GM21737 (cell line): ENCODE data around the gene VRK2.
"Not testable (repeated sequence)": the region's sequence is repeated elsewhere in the genome, so short reads cannot be mapped to it uniquely, and the experiment has no call there.

Experiments used
- ATAC-seq: cut with Tn5 transposase; IDR thresholded peaks from one replicate; pipeline ENCODE4 v1.9.1; 2021; ENCODE audit warnings: mild to moderate bottlenecking, moderate library complexity; ENCODE audit not compliant: unreplicated experiment

Gene VRK2

DNA sequence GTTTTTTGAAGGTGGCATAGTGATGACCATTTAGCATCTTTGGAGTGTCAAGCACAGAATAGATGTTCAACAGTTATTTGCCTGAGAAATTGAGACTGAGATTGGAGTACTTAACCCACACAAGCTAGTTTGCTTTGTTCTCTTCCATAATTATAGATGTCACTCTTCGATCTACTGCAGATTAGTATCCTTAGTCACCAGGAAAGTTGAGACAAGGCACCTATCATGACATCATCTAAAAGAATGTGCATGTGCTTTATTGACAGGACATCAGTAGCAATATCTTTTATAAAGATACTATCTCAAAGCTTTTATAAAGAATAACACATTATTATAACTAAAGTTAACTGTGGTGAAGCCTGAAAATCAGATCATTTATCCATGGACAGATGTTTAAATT, 6.4 kb downstream of the VRK2 start:
- ATAC-seq = no peak

DNA sequence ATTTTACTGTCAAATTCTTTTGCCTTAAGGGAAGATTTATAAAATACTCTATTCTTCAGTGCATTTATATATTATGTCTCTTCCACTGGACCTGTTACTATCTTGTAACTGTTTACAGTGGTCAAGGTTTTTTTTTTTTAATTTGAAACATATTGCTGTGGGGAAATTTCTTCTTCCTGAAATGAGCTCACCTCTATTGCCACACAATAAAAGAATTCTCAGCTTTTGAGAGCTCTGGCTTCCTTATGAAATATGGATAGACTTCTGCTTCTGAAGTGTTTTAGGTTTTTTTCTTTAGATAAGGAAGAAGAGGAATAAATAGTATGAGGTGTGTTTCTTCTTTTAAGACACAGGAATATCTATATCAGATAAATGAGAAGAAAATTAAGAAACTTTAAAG, 7.7 kb downstream of the VRK2 start:
- ATAC-seq = no peak

DNA sequence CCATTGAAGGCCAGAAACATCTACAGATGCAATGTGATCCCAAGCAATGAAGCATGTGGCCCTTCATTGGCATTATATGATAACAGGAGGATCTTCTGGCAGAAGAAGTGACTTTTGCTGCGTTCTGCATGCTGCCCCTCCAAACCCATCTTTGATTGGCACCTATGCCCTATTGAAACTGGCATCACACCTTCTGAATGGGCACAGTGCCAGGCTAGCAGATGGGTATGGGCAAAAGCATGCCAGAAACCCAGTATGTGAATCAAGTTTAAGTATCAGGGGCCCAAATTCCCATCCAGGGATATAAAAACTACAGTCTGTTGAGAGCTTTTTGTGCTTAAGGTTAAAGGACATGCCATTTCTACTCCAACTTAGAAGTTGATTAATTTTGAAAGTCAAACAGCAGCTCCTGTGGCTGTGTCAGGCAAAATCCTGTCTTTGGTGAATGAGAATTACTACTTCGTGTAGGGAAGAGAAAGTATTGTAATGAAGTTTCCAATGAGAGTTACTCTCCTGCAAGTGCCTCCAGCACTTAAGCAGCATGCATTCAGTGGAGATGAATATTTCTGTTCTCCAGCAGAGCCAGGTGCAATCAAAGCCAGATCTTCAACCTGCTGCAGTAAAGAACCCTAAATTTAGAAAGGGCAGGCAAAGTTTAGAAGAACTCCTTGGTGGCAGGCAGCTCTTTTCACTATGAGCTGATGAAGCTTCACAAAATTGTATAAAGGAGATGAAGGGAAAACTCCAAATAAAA, 8.6 kb downstream of the VRK2 start:
- no peak for ATAC-seq

DNA sequence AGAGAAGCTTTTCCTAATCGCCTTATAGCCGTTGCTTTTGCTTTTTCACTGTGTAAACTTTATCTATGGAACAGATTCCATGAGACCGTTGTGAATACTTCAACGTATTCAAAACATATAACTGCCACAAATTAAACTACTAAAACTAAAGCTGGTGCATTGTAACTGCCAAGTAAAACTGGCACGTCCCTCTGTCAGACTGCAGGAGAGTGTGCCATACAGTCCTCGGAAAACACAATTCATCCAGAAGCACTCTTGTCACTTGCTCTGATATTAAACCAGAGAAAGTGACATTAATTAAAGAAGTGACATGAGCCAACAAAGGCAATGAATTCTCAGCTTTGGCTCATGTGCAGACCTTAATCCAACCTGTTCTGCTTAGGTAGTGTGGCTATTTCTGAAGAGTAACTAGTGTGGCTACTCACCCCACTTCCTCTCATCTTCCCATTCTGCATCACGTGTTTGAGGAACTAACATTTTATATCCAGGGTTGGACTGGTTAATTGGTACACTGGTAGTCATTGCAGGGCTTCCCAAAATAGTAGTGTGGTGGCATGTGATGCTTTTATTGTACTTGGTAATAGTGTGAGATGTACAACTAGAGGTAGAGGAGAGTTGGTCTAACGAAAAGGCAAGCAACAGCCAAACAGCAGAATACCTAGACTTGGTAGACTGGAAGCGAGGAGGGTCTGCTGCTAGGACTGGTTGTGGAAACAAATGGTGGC, 9.7 kb downstream of the VRK2 start:
- no peak for ATAC-seq

DNA sequence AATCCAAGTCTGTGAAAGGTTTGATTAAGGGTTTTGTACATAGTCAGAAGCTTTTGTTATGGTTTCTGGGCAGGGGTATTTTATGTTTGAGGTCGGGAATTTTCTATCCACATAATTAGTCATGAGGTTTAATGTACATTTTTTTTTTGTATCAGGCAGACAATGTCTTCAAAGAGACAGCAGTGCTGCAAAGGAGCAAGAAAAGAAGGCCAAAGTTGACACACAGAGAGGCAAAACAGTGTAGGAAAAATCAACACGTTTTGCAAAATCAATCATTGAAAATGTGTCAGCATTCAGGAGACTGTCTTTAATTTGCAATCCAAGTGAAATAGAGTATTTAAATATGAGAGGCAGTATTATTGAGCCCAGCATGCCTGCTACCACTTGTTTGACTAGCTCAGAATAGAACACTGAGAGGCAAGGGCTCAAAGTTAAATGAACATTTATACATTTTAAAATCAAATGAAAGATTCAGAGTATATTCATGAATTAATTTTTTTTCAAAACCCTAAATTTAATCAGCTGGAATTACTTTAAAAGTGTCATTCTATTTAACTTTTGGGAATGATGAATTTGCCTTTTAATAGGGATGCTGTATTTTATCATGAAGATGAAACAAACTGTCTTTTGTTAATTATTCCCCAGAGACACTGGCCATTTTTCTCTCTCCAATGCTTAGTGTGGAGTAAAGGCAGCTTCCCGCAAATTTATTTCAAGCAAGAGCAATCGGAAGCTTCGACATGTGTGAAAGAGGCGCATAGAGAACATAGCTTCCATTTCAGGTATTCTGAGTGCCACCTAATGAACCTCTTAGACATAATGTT, 11.3 kb downstream of the VRK2 start:
- no peak for ATAC-seq

DNA sequence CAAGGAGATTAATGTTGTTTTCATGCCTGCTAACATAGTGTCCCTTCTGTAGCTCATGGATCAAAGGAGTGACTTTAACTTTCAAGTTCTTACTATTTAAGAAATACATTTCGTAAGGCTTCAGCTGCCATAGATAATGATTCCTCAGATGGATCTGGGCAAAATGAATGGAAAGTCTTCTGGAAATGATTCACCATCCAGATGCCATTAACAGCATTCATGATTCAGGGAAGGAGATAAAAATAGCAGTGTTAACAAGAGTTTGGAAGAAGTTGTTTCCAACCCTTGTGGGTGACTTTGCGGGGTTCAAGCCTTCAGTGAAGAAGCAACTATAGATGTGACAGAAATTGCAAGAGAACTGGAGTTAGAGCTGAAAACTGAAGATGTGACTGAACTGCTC, 17.0 kb downstream of the VRK2 start:
- ATAC-seq = no peak

DNA sequence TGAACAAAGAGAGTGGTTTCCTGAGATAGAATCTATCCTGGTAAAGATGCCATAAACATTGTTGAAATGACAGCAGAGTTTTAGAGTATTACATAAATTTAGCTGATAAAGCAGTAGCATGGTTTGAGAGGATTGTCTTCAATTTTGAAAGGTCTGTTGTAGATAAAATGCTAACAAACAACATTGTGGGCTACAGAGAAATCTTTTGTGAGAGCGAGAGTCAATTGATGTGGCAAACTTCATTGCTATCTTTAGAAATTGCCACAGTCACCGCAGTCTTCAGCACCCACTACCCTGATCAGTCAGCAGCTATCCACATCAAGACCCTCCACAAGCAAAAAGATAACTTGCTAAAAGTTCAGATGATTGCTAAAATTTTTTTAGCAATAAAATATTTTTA, 17.5 kb downstream of the VRK2 start:
- ATAC-seq = no peak

DNA sequence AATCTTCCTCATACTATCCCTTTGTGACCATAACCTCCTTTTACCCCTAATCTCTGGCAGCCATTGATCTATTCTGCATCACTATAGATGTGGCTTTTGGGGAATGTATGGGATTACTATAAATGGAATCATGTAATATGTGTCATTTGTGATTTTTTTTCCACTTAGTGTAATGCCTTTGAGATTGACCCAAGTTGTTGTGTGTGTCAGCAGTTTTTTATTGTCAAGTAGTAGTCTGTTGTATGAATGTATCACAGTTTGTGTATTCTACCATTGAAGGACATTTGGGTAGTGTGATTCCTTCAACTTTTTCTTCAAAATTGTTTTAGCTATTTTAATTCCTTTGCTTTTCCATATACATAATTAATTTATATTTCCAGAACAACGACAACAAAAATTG, 18.6 kb downstream of the VRK2 start:
- ATAC-seq = no peak

DNA sequence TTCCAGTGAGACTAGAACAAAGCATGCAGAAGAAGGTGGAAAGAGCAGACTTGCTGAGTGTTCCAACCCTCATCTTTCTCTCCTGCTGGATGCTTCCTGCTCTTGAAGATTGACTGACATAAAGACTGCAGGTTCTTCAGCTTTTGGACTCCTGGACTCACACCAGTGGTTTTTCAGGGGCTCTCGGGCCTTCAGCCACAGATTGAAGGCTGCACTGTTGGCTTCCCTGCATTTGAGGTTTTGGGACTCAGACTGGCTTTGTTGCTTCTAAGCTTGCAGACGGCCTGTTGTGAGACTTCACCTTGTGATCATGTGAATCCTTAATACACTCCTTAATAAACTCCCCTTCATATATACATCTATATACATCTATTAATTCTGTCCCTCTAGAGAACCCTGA, 20.4 kb downstream of the VRK2 start:
- no peak for ATAC-seq

DNA sequence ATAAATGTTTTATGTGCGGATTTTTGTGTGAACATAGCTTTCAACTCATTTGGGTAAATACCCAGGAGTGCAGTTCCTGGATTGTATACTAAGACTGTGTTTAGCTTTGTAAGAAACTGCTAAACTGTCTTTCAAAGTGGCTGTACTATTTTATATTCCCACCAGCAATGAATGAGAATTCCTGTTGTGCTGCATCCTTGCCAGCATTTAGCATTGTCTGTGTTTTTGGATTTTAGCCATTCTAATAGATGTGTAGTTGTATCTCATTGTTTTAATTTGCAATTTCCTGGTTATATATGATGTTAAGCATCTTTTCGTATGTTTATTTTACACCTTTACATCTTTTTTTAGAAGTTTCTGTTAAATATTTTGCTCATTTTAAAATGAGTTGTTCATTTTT, 24.2 kb downstream of the VRK2 start:
- no peak for ATAC-seq

DNA sequence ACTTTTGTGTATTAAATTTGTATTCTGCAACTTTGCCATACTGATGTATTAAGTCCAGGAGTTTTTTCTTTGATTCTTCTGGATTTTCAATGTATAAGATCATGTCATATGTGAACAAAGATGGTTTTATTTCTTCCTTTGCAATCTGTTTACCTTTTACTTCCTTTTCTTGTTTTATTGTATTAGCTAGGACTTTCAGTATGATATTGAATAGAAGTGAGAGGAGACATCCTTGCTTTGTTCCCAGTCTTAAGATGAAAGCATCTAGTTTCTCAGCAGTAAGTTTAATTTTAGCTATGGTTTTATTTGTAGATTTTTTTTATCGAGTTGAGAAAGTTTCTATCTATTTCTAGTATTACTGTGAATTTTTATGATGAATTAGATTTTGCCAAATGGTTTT, 25.5 kb downstream of the VRK2 start:
- ATAC-seq = no peak

DNA sequence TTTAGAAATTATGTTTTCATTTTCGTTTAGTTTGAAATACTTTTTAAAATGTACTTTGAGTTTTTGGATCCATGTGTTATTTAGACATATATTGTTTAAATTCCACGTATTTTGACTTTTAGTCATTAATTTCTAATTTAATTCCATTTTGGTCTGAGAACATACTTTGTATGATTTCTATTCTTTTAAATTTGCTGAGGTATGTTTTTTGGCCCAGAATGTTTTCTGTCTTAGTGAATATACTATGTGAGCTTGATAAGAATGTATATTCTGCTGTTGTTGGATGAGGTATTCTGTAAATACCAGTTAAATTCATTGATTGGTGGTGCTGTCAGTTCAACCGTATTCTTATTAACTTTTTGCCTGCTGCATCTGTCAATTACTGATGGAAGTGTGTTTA, 26.4 kb downstream of the VRK2 start:
- ATAC-seq = no peak

DNA sequence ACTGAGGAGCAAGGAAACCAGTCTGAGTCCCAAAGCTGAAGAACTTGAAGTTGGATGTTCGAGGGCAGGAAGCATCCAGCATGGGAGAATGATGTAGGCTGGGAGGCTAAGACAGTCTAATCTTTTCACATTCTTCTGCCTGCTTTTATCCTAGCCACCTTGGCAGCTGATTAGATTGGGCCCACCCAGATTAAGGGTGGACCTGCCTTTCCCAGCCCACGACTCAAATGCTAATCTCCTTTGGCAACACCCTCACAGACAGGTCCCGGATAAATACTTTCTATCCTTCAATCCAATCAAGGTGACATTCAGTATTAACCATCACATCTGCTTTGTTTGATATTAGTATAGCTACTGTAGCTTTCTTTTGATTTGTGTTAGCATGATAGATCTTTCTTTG, 27.1 kb downstream of the VRK2 start:
- no peak for ATAC-seq

DNA sequence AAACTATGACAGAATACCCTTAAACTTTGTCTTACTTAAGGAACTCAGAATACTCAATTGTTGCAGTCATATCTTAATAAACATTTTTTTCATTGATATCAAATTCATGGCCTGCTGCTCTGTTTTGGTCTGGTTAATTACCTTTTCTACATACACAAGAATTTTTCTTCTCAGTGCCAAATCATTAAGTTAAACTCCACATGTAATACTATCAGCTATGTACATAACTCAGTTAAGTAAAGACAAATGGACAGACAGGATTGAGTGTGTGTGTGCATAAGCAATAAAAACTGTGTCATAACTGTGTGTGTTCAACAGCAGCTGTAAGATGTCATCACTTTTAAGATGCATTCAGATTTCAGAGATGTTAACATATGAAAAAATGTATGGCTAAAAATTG, 34.4 kb downstream of the VRK2 start:
- no peak for ATAC-seq

DNA sequence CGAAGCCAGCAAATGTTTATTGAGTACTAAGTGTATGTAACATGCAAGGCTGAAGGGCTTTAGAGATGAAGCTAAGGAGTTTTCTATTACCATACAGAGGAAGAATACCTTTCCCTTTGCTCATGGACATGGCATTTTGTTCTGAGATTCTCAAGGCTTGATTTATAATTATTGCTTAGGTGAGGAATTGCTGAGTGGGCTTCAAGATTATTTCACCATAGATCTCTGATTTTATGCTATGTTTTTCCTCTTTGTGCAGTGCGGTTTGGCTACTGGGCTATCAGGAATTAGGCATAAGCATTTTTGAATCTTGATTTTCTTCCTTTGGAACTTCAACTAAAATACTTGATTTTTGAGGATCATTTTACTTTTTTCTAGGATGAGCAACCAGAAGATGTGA, 42.5 kb downstream of the VRK2 start:
- no peak for ATAC-seq

DNA sequence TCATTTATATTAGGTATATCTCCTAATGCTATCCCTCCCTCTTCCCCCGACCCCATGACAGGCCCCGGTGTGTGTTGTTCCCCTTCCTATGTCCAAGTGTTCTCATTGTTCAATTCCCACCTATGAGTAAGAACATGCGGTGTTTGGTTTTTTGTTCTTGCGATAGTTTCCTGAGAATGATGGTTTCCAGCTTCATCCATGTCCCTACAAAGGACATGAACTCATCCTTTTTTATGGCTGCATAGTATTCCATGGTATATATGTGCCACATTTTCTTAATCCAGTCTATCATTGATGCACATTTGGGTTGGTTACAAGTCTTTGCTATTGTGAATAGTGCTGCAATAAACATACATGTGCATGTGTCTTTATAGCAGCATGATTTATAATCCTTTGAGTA, 46.2 kb downstream of the VRK2 start:
- not testable (repeated sequence) for ATAC-seq

DNA sequence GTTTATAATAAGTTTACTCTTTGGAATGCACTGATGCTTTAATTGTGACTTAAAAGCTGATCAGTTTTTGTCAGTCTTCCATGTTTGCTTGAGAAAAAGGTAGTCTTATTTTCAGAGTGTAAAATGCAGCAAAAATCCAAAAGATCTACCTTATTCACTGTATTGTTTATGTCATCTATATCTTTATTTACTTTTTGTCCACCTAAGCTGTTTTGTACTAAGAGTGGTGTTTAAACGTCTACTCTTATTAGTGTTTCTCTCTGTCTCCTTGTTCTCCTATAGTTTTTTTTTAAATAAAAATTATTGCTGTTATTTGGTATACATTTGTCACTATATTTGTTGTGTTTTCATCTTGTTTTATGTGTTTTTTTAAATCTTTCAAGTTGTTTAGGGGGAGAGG, 50.4 kb downstream of the VRK2 start:
- no peak for ATAC-seq

DNA sequence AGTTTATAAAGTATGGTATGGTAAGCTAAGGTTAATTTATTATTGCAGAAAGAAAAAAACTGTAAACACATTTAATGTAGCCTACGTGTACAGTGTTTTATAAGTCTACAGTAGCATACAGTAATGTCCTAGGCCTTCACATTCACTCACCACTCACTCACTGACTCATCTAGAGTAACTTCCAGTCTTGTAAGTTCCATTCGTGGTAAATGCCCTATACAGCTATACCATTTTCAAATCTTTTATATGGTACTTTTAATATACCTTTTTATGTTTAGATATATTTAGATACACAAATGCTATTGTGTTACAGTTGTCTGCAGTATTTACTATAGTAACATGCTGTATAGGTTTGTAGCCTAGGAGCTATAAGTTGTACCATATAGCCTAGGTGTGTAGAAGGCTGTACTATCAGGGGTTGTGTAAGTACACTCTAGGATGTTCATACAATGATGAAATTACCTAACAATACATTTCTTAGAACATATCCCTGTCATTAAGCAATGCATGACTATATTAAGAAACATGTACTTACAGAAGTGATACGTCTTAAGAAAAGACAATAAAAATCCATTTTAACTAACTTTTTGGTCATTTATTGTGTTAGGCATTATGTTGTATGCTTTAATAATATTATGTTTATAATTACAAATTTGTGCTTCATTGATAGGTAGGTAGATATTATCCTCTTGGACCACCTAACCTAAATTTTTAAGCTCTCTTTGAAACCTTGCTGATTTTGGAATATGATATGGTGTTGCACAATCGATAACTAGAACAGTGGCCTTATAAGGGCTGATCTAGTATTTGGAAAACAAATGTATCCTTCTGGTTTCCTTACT, 51.9 kb downstream of the VRK2 start:
- no peak for ATAC-seq

DNA sequence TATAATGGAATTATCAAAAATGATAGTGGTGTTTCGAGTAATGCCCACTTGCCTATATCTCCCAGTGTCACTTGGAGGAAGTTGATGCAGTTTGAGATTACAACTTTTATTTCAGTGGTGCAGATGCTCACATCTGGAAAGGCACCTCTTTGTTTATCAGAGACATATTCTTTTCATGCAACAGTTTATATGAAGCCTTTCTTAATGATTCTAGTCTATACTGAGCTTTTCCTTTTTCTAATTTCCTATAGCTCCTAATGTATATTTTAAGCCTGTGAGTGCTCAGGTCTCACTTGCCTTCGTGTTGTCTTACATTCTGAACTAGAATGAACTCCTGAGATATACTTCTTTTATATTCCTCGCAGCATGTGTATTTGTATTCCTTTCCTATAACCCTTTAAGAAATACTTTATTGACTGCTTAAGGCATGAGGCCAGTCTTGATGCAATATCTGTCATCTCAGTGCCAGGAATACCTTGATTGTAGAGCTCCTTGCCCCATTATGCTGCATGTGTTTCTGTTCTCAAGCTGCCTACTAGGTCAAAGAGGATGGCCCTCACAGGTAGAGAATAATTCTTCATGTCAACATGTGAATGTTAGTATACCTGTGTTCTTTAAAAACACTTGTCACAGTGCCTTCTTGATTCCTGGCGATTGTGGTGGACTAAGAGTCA, 52.6 kb downstream of the VRK2 start:
- ATAC-seq = no peak

DNA sequence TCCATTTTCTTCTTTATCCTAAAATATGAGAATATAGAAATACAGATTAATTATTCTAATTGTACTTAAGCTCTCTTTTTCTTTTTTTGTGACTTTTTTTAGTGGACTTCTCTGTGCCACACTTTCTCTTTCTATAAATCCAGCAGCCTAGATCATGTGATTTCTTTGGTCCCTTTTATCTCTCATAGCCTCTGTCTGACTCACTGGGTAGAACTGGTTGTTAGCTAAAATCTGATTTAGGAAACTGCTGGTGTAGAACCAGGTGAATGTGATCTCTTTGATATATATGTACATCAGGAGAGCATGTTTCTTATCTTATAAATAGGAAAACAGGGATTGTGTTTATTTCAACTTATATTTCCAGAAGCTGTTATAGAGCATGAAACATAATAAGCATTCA, 54.9 kb downstream of the VRK2 start:
- no peak for ATAC-seq
